ENCODE data around the gene TMEM233. TPM values are rescaled to one million over a fixed set of nuclear protein-coding genes. Genes with fewer than 3 reads are reported as not detected.
"Not testable (repeated sequence)": the region's sequence is repeated elsewhere in the genome, so short reads cannot be mapped to it uniquely, and the experiment has no call there.

Gene TMEM233
- total RNA-seq, 1 experiment from 2014 or later, result not detected

DNA sequence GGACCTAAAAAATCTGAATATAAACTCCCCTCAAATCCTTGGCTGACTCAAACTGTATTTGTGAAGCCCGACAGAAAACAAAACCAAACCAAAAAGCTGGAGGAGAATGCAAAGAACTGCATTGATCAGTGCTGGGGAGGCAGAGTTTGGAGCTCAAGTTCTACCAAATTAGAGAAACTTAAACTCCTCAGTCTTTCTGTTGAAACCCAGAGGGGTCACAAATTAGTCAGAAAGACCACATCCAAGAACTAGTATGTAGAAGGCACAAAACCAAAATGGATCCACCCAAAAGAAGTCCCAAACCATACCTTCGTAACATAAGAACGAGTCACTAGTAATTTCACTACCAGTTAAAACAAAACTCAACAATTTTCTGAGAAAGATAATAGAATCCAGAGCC is 59.1 kb downstream of the TMEM233 start:
- H3K27me3 ChIP-seq (ENCODE audit: insufficient read depth, low read length), result no peaks in the 10 kb centered on the region
- no peaks in the 10 kb centered on the region for H3K9me2 ChIP-seq (ENCODE audit: insufficient read depth)
- ChIA-PET CTCF (interaction anchor here (1.3 kb wide), 2 partner anchors 10 kb away, joined by 3 to 6 read pairs; no protein-coding TSS in a partner anchor), RAD21 (ENCODE audit: low non-redundant PET in 1 of 2, low total read pairs in 2 of 2, uncharacterized antibody in 2 of 2, unreplicated experiment in 2 of 2) (no interaction called here), POLR2A (no interaction called here)
- no peak overlapping the region for H3K4me2 ChIP-seq (ENCODE audit: low read length)
- H3K4me1 ChIP-seq (ENCODE audit: control insufficient read depth in 1 of 2, insufficient read depth in 2 of 2, low read length in 2 of 2), result peaks cover 0 to 3% of the 10 kb centered on the region in 2 experiments; a peak in 1 of 4 replicates
- H4K20me1 ChIP-seq (ENCODE audit: insufficient read depth), result no peaks in the 10 kb centered on the region
- no peaks in the 10 kb centered on the region for H3K79me2 ChIP-seq (ENCODE audit: insufficient read depth, low read length)
- H2AFZ ChIP-seq (ENCODE audit: low read depth, low read length, poor library complexity, severe bottlenecking), result no peak overlapping the region
- no TSS peak for BruUV-seq (replicated peaks)
- intact Hi-C loops (cut with micrococcal nuclease), result no loop called here
- no peak for ATAC-seq
- peaks cover 9 to 11% of the 10 kb centered on the region in 2 experiments; a peak in 1 of 4 replicates for H3K9me3 ChIP-seq (ENCODE audit: control insufficient read depth in 1 of 2, insufficient read depth in 1 of 2, low read depth in 1 of 2, low read length in 2 of 2)
- TF ChIP-seq SIN3A (IDR thresholded peaks at IDR 0.05; ENCODE audit: low read depth) (no peak), RAD21 (IDR thresholded peaks at IDR 0.05; ENCODE audit: low read depth) (no peak)
- TF ChIP-seq, protein P1, sequence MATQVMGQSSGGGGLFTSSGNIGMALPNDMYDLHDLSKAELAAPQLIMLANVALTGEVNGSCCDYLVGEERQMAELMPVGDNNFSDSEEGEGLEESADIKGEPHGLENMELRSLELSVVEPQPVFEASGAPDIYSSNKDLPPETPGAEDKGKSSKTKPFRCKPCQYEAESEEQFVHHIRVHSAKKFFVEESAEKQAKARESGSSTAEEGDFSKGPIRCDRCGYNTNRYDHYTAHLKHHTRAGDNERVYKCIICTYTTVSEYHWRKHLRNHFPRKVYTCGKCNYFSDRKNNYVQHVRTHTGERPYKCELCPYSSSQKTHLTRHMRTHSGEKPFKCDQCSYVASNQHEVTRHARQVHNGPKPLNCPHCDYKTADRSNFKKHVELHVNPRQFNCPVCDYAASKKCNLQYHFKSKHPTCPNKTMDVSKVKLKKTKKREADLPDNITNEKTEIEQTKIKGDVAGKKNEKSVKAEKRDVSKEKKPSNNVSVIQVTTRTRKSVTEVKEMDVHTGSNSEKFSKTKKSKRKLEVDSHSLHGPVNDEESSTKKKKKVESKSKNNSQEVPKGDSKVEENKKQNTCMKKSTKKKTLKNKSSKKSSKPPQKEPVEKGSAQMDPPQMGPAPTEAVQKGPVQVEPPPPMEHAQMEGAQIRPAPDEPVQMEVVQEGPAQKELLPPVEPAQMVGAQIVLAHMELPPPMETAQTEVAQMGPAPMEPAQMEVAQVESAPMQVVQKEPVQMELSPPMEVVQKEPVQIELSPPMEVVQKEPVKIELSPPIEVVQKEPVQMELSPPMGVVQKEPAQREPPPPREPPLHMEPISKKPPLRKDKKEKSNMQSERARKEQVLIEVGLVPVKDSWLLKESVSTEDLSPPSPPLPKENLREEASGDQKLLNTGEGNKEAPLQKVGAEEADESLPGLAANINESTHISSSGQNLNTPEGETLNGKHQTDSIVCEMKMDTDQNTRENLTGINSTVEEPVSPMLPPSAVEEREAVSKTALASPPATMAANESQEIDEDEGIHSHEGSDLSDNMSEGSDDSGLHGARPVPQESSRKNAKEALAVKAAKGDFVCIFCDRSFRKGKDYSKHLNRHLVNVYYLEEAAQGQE (IDR thresholded peaks at IDR 0.05; ENCODE audit: low read depth), result no peak
- DNase-seq (ENCODE audit: low read depth, low spot score), result no peak
- H3K9ac ChIP-seq (ENCODE audit: low read length), result no peak overlapping the region
- no peak overlapping the region for H3K27ac ChIP-seq (ENCODE audit: low read depth, low read length)
- no peak overlapping the region for H3K4me3 ChIP-seq (replicated peaks in 1 of 2; ENCODE audit: low read depth in 1 of 2, low read length in 2 of 2)
- no peaks in the 10 kb centered on the region for H3K36me3 ChIP-seq (ENCODE audit: control insufficient read depth in 1 of 2, insufficient read depth in 2 of 2, low read length in 2 of 2)

DNA sequence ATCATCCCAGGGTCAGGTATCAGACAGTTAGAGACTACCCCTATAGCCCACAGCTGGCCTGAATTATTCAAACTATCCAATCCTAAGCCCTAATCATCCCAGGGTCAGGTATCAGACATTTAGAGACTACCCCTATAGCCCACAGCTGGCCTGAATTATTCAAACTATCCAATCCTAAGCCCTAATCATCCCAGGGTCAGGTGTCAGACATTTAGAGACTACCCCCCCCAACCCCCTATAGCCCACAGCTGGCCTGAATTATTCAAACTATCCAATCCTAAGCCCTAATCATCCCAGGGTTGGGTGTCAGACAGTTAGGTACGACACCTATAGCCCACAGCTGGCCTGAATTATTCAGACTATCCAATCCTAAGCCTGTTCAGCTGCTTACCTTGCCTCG is 63.4 kb downstream of the TMEM233 start:
- H3K4me3 ChIP-seq (replicated peaks in 1 of 2; ENCODE audit: low read depth in 1 of 2, low read length in 2 of 2); RAD21 ChIA-PET (ENCODE audit: low non-redundant PET in 1 of 2, low total read pairs in 2 of 2, uncharacterized antibody in 2 of 2, unreplicated experiment in 2 of 2); H3K36me3 ChIP-seq (ENCODE audit: control insufficient read depth in 1 of 2, insufficient read depth in 2 of 2, low read length in 2 of 2); BruUV-seq (replicated peaks); H2AFZ ChIP-seq (ENCODE audit: low read depth, low read length, poor library complexity, severe bottlenecking); DNase-seq (ENCODE audit: low read depth, low spot score); POLR2A ChIA-PET; H4K20me1 ChIP-seq (ENCODE audit: insufficient read depth); H3K9me3 ChIP-seq (ENCODE audit: control insufficient read depth in 1 of 2, insufficient read depth in 1 of 2, low read depth in 1 of 2, low read length in 2 of 2); H3K4me1 ChIP-seq (ENCODE audit: control insufficient read depth in 1 of 2, insufficient read depth in 2 of 2, low read length in 2 of 2); CTCF ChIA-PET; H3K27me3 ChIP-seq (ENCODE audit: insufficient read depth, low read length); intact Hi-C loops (cut with micrococcal nuclease); ATAC-seq; H3K79me2 ChIP-seq (ENCODE audit: insufficient read depth, low read length); H3K4me2 ChIP-seq (ENCODE audit: low read length); H3K9me2 ChIP-seq (ENCODE audit: insufficient read depth); H3K9ac ChIP-seq (ENCODE audit: low read length); H3K27ac ChIP-seq (ENCODE audit: low read depth, low read length): not testable (repeated sequence)
